ENCODE measurements around the gene HINT2. TPM values are rescaled to one million over a fixed set of nuclear protein-coding genes. Genes with fewer than 3 reads are reported as not detected.

The HINT2 gene
- total RNA-seq, 6 donors from 2014 or later: 15.7 to 57.9 (median 42.2) TPM

- TF ChIP-seq POLR2A (IDR thresholded peaks at IDR 0.05) (no peak), CTCF (IDR thresholded peaks at IDR 0.05) (no peak), POLR2AphosphoS5 (IDR thresholded peaks at IDR 0.05) (no peak), EP300 (IDR thresholded peaks at IDR 0.05) (no peak)
- no peak for ATAC-seq (ENCODE audit: low FRiP score in 2 of 2)
- DNase-seq: no peak
- Histone ChIP-seq H3K4me3 (no peak overlapping the region), H3K27me3 (no peaks in the 10 kb centered on the region), H3K27ac (peak overlapping the region in 1 of 4 donors; percentile 7), H3K36me3 (peaks cover 0 to 28% (median 15%) of the 10 kb centered on the region in 4 donors), H3K4me1 (peaks cover 0 to 9% (median 2%) of the 10 kb centered on the region in 4 donors), H3K9me3 (no peaks in the 10 kb centered on the region)
- 64 to 89% methylated on average over 4 of the region's 4 CpGs for WGBS, 2 donors
Observed at GRCh38 chr9:35798658-35799374, 16.0 kb downstream of the HINT2 start.

- DNase-seq (no peak), ATAC-seq (ENCODE audit: low FRiP score in 2 of 2) (no peak)
- WGBS, 2 donors: 87 to 90% methylated on average over 6 of the region's 6 CpGs
- Histone ChIP-seq H3K4me3 (no peak overlapping the region), H3K9me3 (no peaks in the 10 kb centered on the region), H3K4me1 (peaks cover 10 to 16% (median 10%) of the 10 kb centered on the region in 4 donors), H3K27ac (no peak overlapping the region), H3K27me3 (no peaks in the 10 kb centered on the region), H3K36me3 (peaks cover 0 to 25% (median 12%) of the 10 kb centered on the region in 4 donors)
- TF ChIP-seq POLR2A (IDR thresholded peaks at IDR 0.05): no peak
- TF ChIP-seq CTCF (IDR thresholded peaks at IDR 0.05): no peak
- no peak for TF ChIP-seq POLR2AphosphoS5 (IDR thresholded peaks at IDR 0.05)
- no peak for TF ChIP-seq EP300 (IDR thresholded peaks at IDR 0.05)
Observed at GRCh38 chr9:35797311-35798109, 17.3 kb downstream of the HINT2 start.

GRCh38 chr9:35795695-35796094 is 19.1 kb downstream of the HINT2 start:
- no peak for DNase-seq
- H3K4me3 ChIP-seq: no peak overlapping the region
- H3K27ac ChIP-seq: no peak overlapping the region
- H3K27me3 ChIP-seq: no peaks in the 10 kb centered on the region
- peaks cover 19 to 28% (median 23%) of the 10 kb centered on the region in 4 donors for H3K4me1 ChIP-seq
- TF ChIP-seq CTCF (IDR thresholded peaks at IDR 0.05): no peak
- no peak for TF ChIP-seq POLR2AphosphoS5 (IDR thresholded peaks at IDR 0.05)
- TF ChIP-seq POLR2A (IDR thresholded peaks at IDR 0.05): no peak
- no peak for TF ChIP-seq EP300 (IDR thresholded peaks at IDR 0.05)
- H3K36me3 ChIP-seq: peaks cover 0 to 8% (median 0%) of the 10 kb centered on the region in 4 donors
- no peak for ATAC-seq (ENCODE audit: low FRiP score in 2 of 2)
- H3K9me3 ChIP-seq: no peaks in the 10 kb centered on the region

GRCh38 chr9:35793461-35793860 is 21.4 kb downstream of the HINT2 start:
- H3K27ac ChIP-seq: peak overlapping the region in 3 of 4 donors; percentile 26 to 87 (median 50)
- TF ChIP-seq CTCF (IDR thresholded peaks at IDR 0.05): no peak
- TF ChIP-seq EP300 (IDR thresholded peaks at IDR 0.05): no peak
- TF ChIP-seq POLR2A (IDR thresholded peaks at IDR 0.05): no peak
- TF ChIP-seq POLR2AphosphoS5 (IDR thresholded peaks at IDR 0.05): no peak
- H3K4me3 ChIP-seq: peak overlapping the region in 1 of 4 donors; percentile 3
- H3K36me3 ChIP-seq: no peaks in the 10 kb centered on the region
- peaks cover 23 to 32% (median 28%) of the 10 kb centered on the region in 4 donors for H3K4me1 ChIP-seq
- DNase-seq: no peak
- no peaks in the 10 kb centered on the region for H3K9me3 ChIP-seq
- no peak for ATAC-seq (ENCODE audit: low FRiP score in 2 of 2)
- H3K27me3 ChIP-seq: no peaks in the 10 kb centered on the region
- 63 to 66% methylated on average over 1 to 2 of the region's 2 CpGs for WGBS, 2 donors

All from upper lobe of left lung (tissue), 6 donors.